WTC11 (cell line): Measurements from ENCODE around the gene TREX2. TPM values are rescaled to one million over a fixed set of nuclear protein-coding genes. Genes with fewer than 3 reads are reported as not detected.

Experiments used
- ATAC-seq: fragments of 200-7000 bp; cut with Tn5 transposase; 2 replicates; pipeline ENCODE4 v1.10.0; 2021; ENCODE audit warnings: mild to moderate bottlenecking, moderate library complexity
- CTCF ChIA-PET: fragments of 300-600 bp; sonication (Branson Sonifier 250); formaldehyde crosslinking; loops from one replicate; lab custom pipeline; 2021; ENCODE audit warnings: antibody characterized with exemption; lab: Charles Lee
- POLR2A ChIA-PET: fragments of 350-600 bp; sonication (Branson Sonifier 250); formaldehyde crosslinking; loops from one replicate; lab custom pipeline; 2021; ENCODE audit warnings: antibody characterized with exemption; lab: Charles Lee
- DNase-seq: peaks from one replicate; pipeline ENCODE4 v3.0.0; 2021; ENCODE audit warnings: low spot score
- H3K27ac Mint-ChIP-seq: 2 replicates; pipeline ENCODE4 v1.8.0; 2021; ENCODE audit warnings: mixed read lengths
- H3K27me3 Mint-ChIP-seq: 2 replicates; pipeline ENCODE4 v1.8.0; 2021; ENCODE audit warnings: low read depth, mild to moderate bottlenecking, moderate library complexity, mixed read lengths
- H3K36me3 Mint-ChIP-seq: 2 replicates; pipeline ENCODE4 v1.8.0; 2021; ENCODE audit warnings: mixed read lengths
- H3K4me1 Mint-ChIP-seq: 2 replicates; pipeline ENCODE4 v1.8.0; 2022; ENCODE audit warnings: mixed read lengths
- H3K4me3 Mint-ChIP-seq: 2 replicates; pipeline ENCODE4 v1.8.0; 2021; ENCODE audit warnings: mild to moderate bottlenecking, moderate library complexity, mixed read lengths
- H3K9me3 Mint-ChIP-seq: 2 replicates; pipeline ENCODE4 v1.8.0; 2021; ENCODE audit warnings: mixed read lengths
- ARID4B ChIP-seq: sonication (generic); formaldehyde crosslinking; IDR thresholded peaks from 2 replicates; pipeline ENCODE4 v1.8.0; 2023; ENCODE audit warnings: missing genetic modification reagents, mild to moderate bottlenecking, borderline replicate concordance
- E2F1 ChIP-seq: sonication (generic); formaldehyde crosslinking; IDR thresholded peaks from 2 replicates; pipeline ENCODE4 v1.8.0; 2022; ENCODE audit warnings: mild to moderate bottlenecking, missing genetic modification reagents
- E2F4 ChIP-seq: sonication (generic); formaldehyde crosslinking; IDR thresholded peaks from 2 replicates; pipeline ENCODE4 v1.8.1; 2022; ENCODE audit warnings: low read depth, mild to moderate bottlenecking, moderate library complexity, missing genetic modification reagents, borderline replicate concordance
- ELF4 ChIP-seq: sonication (generic); formaldehyde crosslinking; IDR thresholded peaks from 2 replicates; pipeline ENCODE4 v1.8.1; 2022; ENCODE audit warnings: low read depth, mild to moderate bottlenecking, moderate library complexity, missing genetic modification reagents
- ETV6 ChIP-seq: sonication (generic); formaldehyde crosslinking; IDR thresholded peaks from 2 replicates; pipeline ENCODE4 v1.8.1; 2022; ENCODE audit warnings: mild to moderate bottlenecking, missing genetic modification reagents
- IRF2 ChIP-seq: sonication (generic); formaldehyde crosslinking; IDR thresholded peaks from 2 replicates; pipeline ENCODE4 v1.8.0; 2022; ENCODE audit warnings: low read depth, missing genetic modification reagents, borderline replicate concordance
- JUN ChIP-seq: sonication (generic); formaldehyde crosslinking; IDR thresholded peaks from 2 replicates; pipeline ENCODE4 v1.8.0; 2023; ENCODE audit warnings: mild to moderate bottlenecking, missing genetic modification reagents
- KAT7 ChIP-seq: sonication (generic); formaldehyde crosslinking; IDR thresholded peaks from 2 replicates; pipeline ENCODE4 v1.8.1; 2023; ENCODE audit warnings: missing genetic modification reagents, mild to moderate bottlenecking, borderline replicate concordance
- MYBL2 ChIP-seq: sonication (generic); formaldehyde crosslinking; IDR thresholded peaks from 2 replicates; pipeline ENCODE4 v1.8.1; 2023; ENCODE audit warnings: mild to moderate bottlenecking, moderate library complexity, missing genetic modification reagents
- NFE2L1 ChIP-seq: sonication (generic); formaldehyde crosslinking; IDR thresholded peaks from 2 replicates; pipeline ENCODE4 v1.8.1; 2023; ENCODE audit warnings: missing genetic modification reagents
- OVOL2 ChIP-seq: fragments of 250-450 bp; sonication (Bioruptor Pico); IDR thresholded peaks from 2 replicates; pipeline ENCODE4 v1.9.0; 2021; ENCODE audit warnings: mild to moderate bottlenecking, borderline replicate concordance
- PRDM15 ChIP-seq: sonication (generic); formaldehyde crosslinking; IDR thresholded peaks from 2 replicates; pipeline ENCODE4 v1.8.0; 2022; ENCODE audit warnings: missing genetic modification reagents
- PRRX2 ChIP-seq: fragments of 250-450 bp; sonication (Bioruptor Pico); IDR thresholded peaks from 2 replicates; pipeline ENCODE4 v1.8.0; 2021; ENCODE audit warnings: mild to moderate bottlenecking
- USF1 ChIP-seq: sonication (generic); formaldehyde crosslinking; IDR thresholded peaks from 2 replicates; pipeline ENCODE4 v1.8.0; 2022; ENCODE audit warnings: mild to moderate bottlenecking, missing genetic modification reagents
- ZBTB21 ChIP-seq: sonication (generic); formaldehyde crosslinking; IDR thresholded peaks from 2 replicates; pipeline ENCODE4 v1.8.1; 2023; ENCODE audit warnings: mild to moderate bottlenecking, missing genetic modification reagents, borderline replicate concordance
- ZNF138 ChIP-seq: sonication (generic); formaldehyde crosslinking; conservative IDR thresholded peaks from 2 replicates; pipeline ENCODE4 v1.8.1; 2022; ENCODE audit warnings: mild to moderate bottlenecking, moderate library complexity, missing genetic modification reagents
- ZNF219 ChIP-seq: sonication (generic); formaldehyde crosslinking; IDR thresholded peaks from 2 replicates; pipeline ENCODE4 v1.8.0; 2023; ENCODE audit warnings: missing genetic modification reagents, mild to moderate bottlenecking, borderline replicate concordance
- ZNF232 ChIP-seq: sonication (generic); formaldehyde crosslinking; IDR thresholded peaks from 2 replicates; pipeline ENCODE4 v1.8.0; 2022; ENCODE audit warnings: mild to moderate bottlenecking, missing genetic modification reagents
- ZNF263 ChIP-seq: sonication (generic); formaldehyde crosslinking; IDR thresholded peaks from 2 replicates; pipeline ENCODE4 v1.8.1; 2022; ENCODE audit warnings: low read depth, mild to moderate bottlenecking, moderate library complexity, missing genetic modification reagents
- total RNA-seq: library from RNA; stranded (reverse); gene quantifications from 3 replicates; pipeline ENCODE4 v1.2.3, GENCODE V29; 2021

The TREX2 gene
- total RNA-seq, 1 experiment from 2014 or later, result 1.5 TPM

- TF ChIP-seq USF1 (CRISPR knock-in tag) (no peak), E2F4 (CRISPR knock-in tag) (no peak), PRDM15 (CRISPR knock-in tag) (no peak), PRRX2 (CRISPR knock-in tag) (no peak), ETV6 (CRISPR knock-in tag) (no peak), ZNF219 (CRISPR knock-in tag) (no peak)
These were observed 730 bp upstream of the TREX2 start (continued) for GRCh38 chrX:153446636-153446936.

GRCh38 chrX:153445106-153445855, 575 bp downstream of the TREX2 start:
- Mint-ChIP-seq H3K27ac (no peak overlapping the region), H3K4me1 (no peaks in the 10 kb centered on the region), H3K27me3 (no peaks in the 10 kb centered on the region; the same call in 1 of the 2 replicates), H3K36me3 (no peaks in the 10 kb centered on the region), H3K9me3 (no peaks in the 10 kb centered on the region)
- POLR2A ChIA-PET, result no interaction called here
- DNase-seq, result no peak
- ATAC-seq, result no peak
- TF ChIP-seq ZNF232 (CRISPR knock-in tag) (no peak), ELF4 (no peak), ZNF263 (CRISPR knock-in tag) (no peak), KAT7 (CRISPR knock-in tag) (no peak), ZNF138 (CRISPR knock-in tag) (no peak), IRF2 (CRISPR knock-in tag) (no peak)
- TF ChIP-seq, all 79 proteins: peak for 0
- H3K4me3 Mint-ChIP-seq, result no peak overlapping the region
- CTCF ChIA-PET, result interaction anchor here (1.3 to 1.7 kb wide), 2 partner anchors 16 to 25 kb away, joined by 4 to 7 read pairs; partner anchors contain the start of gene HAUS7

GRCh38 chrX:153444333-153445011, 1.4 kb downstream of the TREX2 start:
- H3K27ac Mint-ChIP-seq, result no peak overlapping the region
- H3K4me3 Mint-ChIP-seq, result no peak overlapping the region
- no peaks in the 10 kb centered on the region for H3K36me3 Mint-ChIP-seq
- no peak for ATAC-seq
- no peaks in the 10 kb centered on the region; the same call in 1 of the 2 replicates for H3K27me3 Mint-ChIP-seq
- POLR2A ChIA-PET, result no interaction called here
- no peaks in the 10 kb centered on the region for H3K4me1 Mint-ChIP-seq
- H3K9me3 Mint-ChIP-seq, result peaks cover 4% of the 10 kb centered on the region
- CTCF ChIA-PET, result interaction anchor here (1.7 kb wide), 1 partner anchor 16 kb away, joined by 7 read pairs; no protein-coding TSS in a partner anchor
- DNase-seq, result no peak
- no peak for TF ChIP-seq ARID4B
- no peak for TF ChIP-seq E2F1
- no peak for TF ChIP-seq USF1 (CRISPR knock-in tag)
- no peak for TF ChIP-seq ZNF138 (CRISPR knock-in tag)
- TF ChIP-seq JUN, result no peak
- TF ChIP-seq ZBTB21 (CRISPR knock-in tag), result no peak
- no peak for TF ChIP-seq MYBL2 (CRISPR knock-in tag)
- no peak for TF ChIP-seq OVOL2 (CRISPR knock-in tag)
- TF ChIP-seq ETV6 (CRISPR knock-in tag), result no peak
- no peak for TF ChIP-seq NFE2L1 (CRISPR knock-in tag)
